Prostate gland (tissue), 2 donors: ENCODE measurements around the gene ZNF431. TPM values are rescaled to one million over a fixed set of nuclear protein-coding genes. Genes with fewer than 3 reads are reported as not detected.
"Not testable (repeated sequence)": the region's sequence is repeated elsewhere in the genome, so short reads cannot be mapped to it uniquely, and the experiment has no call there.

Experiments
- DNase-seq: peaks from one replicate; pipeline ENCODE4 v3.0.0-alpha.2; 2019; ENCODE audit warnings: low spot score
- H3K27ac ChIP-seq, 2 donors: fragments of 200-600 bp; sonication (generic); 2 replicates each; pipeline ENCODE4 v1.5.1; 2017 to 2019
- H3K27me3 ChIP-seq: fragments of 200-600 bp; sonication (generic); replicated peaks from 2 replicates; pipeline ENCODE4 v1.5.1; 2019; ENCODE audit not compliant: insufficient read depth
- H3K36me3 ChIP-seq, 2 donors: fragments of 200-600 bp; sonication (generic); 1 replicate in 1 of 2; 2 replicates in 1 of 2; pipeline versions ENCODE4 v1.5.1 to v1.8.1; 2017 to 2019
- H3K4me1 ChIP-seq: fragments of 200-600 bp; sonication (generic); replicated peaks from 2 replicates; pipeline ENCODE4 v1.5.1; 2019
- H3K4me3 ChIP-seq, 2 donors: fragments of 200-600 bp; sonication (generic); 2 replicates each; pipeline ENCODE4 v1.5.1; 2017 to 2019
- H3K9me3 ChIP-seq: fragments of 200-600 bp; sonication (generic); 2 replicates; pipeline ENCODE4 v1.5.1; 2017
- CTCF ChIP-seq, 4 experiments: fragments of 200-600 bp in 2 of 4; fragments of 450-650 bp in 2 of 4; sonication (generic) in 2 of 4; IDR thresholded peaks; 1 replicate in 3 of 4; 2 replicates in 1 of 4; pipeline ENCODE4 v1.5.1; 2016 to 2019; ENCODE audit warnings: antibody characterized with exemption in 4 of 4, mild to moderate bottlenecking in 2 of 4, moderate library complexity in 2 of 4
- POLR2A ChIP-seq: fragments of 450-650 bp; IDR thresholded peaks from one replicate; pipeline ENCODE4 v1.6.1; 2016; ENCODE audit warnings: antibody characterized with exemption, mild to moderate bottlenecking
- POLR2AphosphoS5 ChIP-seq: sonication (generic); formaldehyde crosslinking; IDR thresholded peaks from one replicate; pipeline ENCODE4 v1.6.1; 2017; ENCODE audit warnings: antibody characterized with exemption
- WGBS: methylation state at CpG from one replicate; pipeline ENCODE4 v1.1.5; 2018; 5-methylcytosine and 5-hydroxymethylcytosine counted together
- intact Hi-C: fragments of 100-400 bp; cut with DNase I; formaldehyde crosslinking; loops from one replicate; pipeline ENCODE4 v1.14.2; 2022
- small RNA-seq, 2 donors: library from RNA; depleted of rRNA; stranded (forward); fragments of <200 nt; gene quantifications; one replicate each; pipeline ENCODE3, GENCODE V24; 2016
- total RNA-seq, 2 donors: library from RNA; depleted of rRNA; stranded (reverse); fragments of >200 nt; gene quantifications; one replicate each; pipeline ENCODE4 v1.1.0, GENCODE V29; 2016

ZNF431 gene
- total RNA-seq, 2 donors from 2014 or later, result 12.7 to 54.7 TPM

DNA sequence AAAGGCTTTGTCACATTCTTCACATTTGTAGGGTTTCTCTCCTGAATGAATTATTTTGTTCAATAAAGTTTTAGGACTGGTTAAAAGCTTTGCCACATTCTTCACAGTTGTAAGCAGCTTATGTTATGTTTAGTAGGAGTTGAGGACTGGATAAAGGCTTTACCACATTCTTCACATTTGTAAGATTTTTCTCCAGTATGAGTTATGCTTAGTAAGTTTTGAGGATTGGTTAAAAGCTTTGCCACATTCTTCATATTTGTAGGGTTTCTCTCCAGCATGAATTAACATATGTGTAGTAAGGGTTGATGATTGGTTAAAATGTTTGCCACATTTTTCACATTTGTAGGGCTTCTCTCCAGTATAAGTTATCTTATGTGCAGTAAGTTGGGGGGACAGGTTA, 79.9 kb downstream of the ZNF431 start:
- H3K4me1 ChIP-seq, result no peaks in the 10 kb centered on the region

DNA sequence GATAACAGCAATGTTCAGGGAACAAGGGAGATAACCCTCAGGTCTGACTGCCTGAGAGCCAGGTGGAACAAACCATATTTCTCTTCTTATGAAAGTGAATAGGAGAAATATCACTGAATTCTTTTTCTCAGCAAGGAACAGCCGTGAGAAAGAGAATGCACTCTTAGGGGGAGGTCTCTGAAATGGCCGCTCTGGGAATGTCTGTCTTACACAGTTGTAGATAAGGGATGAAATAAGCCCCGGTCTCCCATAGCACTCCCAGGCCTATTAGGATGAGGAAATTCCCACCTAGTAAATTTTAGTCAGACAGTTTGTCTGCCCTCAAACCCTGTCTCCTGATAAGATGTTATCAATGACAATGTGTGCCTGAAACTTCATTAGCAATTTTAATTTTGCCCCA, 88.1 kb downstream of the ZNF431 start:
- DNase-seq, H3K9me3 ChIP-seq, H3K27ac ChIP-seq, H3K36me3 ChIP-seq, H3K27me3 ChIP-seq, H3K4me1 ChIP-seq, H3K4me3 ChIP-seq, intact Hi-C loops: not testable (repeated sequence)
- WGBS, result 70% methylated on average over 3 of the region's 3 CpGs

More for the DNA sequence above, 79.9 kb downstream of the ZNF431 start:
- Histone ChIP-seq H3K27ac (no peak overlapping the region), H3K36me3 (no peaks in the 10 kb centered on the region), H3K9me3 (no peaks in the 10 kb centered on the region), H3K4me3 (no peak overlapping the region), H3K27me3 (no peaks in the 10 kb centered on the region)
- intact Hi-C loops, result no loop called here
- no peak for DNase-seq
- TF ChIP-seq POLR2A, result no peak

DNA sequence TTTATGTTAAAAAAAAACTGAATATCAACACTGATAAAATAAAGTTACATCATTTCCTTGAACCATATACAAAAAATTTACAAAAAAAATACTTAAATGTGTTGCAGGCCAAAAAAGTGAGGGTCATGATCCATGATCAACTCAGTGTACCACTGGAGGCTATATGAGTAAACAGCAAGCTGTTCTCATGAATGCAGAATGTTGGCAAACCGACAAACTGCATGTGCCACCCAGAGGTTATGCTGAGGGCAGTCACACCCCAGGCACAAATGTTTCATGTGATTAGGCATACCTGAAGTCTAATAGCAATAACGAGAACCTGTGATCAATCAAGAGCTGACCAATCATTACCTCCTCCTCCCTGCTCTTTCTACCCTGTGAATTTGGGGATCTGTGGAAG, 91.9 kb downstream of the ZNF431 start:
- Histone ChIP-seq H3K36me3 (no peaks in the 10 kb centered on the region), H3K27me3 (no peaks in the 10 kb centered on the region), H3K9me3 (no peaks in the 10 kb centered on the region), H3K4me3 (no peak overlapping the region), H3K27ac (no peak overlapping the region), H3K4me1 (no peaks in the 10 kb centered on the region)
- intact Hi-C loops, result no loop called here
- TF ChIP-seq CTCF (IDR thresholded peaks at IDR 0.05) (no peak), POLR2AphosphoS5 (no peak), POLR2A (no peak)
- WGBS, result 96% methylated on average over 2 of the region's 2 CpGs
- DNase-seq, result no peak

GRCh38 chr19:21236751-21237150, 94.9 kb downstream of the ZNF431 start:
- H3K36me3 ChIP-seq, H3K27me3 ChIP-seq, H3K4me3 ChIP-seq, DNase-seq, intact Hi-C loops, H3K4me1 ChIP-seq, H3K9me3 ChIP-seq: not testable (repeated sequence)
- WGBS, result 45% methylated on average over 4 of the region's 4 CpGs
- peak; percentile 40 for TF ChIP-seq POLR2AphosphoS5
- H3K27ac ChIP-seq, result peak overlapping the region in 1 of 2 donors; percentile 66

DNA sequence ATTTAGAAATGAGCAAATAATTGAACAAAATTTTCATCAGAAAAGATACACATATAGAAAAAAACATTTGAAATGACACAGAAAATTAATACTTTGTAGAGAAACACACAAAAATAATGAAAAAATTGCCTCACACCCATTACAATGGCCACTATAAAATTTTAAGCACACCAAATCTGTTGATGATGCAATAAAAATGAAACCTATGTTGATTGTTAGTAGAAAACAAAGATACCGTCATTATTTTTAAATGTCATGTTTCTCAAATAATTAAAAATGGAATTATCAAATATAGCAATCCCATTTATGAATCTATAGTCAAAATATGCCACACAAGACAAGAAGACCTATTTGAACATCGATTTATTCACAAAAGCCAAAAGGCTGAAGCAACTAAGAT, 96.8 kb downstream of the ZNF431 start:
- intact Hi-C loops, result no loop called here

More for the DNA sequence above, 96.8 kb downstream of the ZNF431 start:
- H3K27me3 ChIP-seq, result no peaks in the 10 kb centered on the region
- no peaks in the 10 kb centered on the region for H3K9me3 ChIP-seq
- no peaks in the 10 kb centered on the region for H3K4me1 ChIP-seq
- H3K36me3 ChIP-seq, result no peaks in the 10 kb centered on the region
- no peak for DNase-seq
- WGBS, result 89% methylated on average over 2 of the region's 2 CpGs
- TF ChIP-seq CTCF (IDR thresholded peaks at IDR 0.05) (no peak), POLR2AphosphoS5 (no peak), POLR2A (no peak)
- H3K27ac ChIP-seq, result no peak overlapping the region
- H3K4me3 ChIP-seq, result no peak overlapping the region

Small RNAs within 50 kb of the gene (small RNA-seq; reads per million reads assigned to genes)
- gene RNA5SP469, result 0.09 to 0.10 reads per million in 2 donors

Other genes starting within 250 kb of the ZNF431 start
- 10 to 100 TPM; 10.9 to 23.5 TPM for gene ZNF85, start 218.8 kb upstream of the ZNF431 start, total RNA-seq
- 10 to 100 TPM in 1 of 2 donors, 1 to 10 TPM in 1; 9.3 to 11.9 TPM for gene ZNF430, start 121.4 kb upstream of the ZNF431 start, total RNA-seq
- gene ZNF714, start 59.8 kb upstream of the ZNF431 start, total RNA-seq, result 10 to 100 TPM; 19.5 to 27.7 TPM
- gene ZNF708, start 187.4 kb downstream of the ZNF431 start, total RNA-seq, result 10 to 100 TPM; 15.2 to 20.0 TPM
- 10 to 100 TPM in 1 of 2 donors, 1 to 10 TPM in 1; 6.3 to 13.1 TPM for gene ZNF738, start 217.0 kb downstream of the ZNF431 start, total RNA-seq